HG02642 (cell line): Measurements from ENCODE around the gene CUL3.
"Not testable (repeated sequence)": the region's sequence is repeated elsewhere in the genome, so short reads cannot be mapped to it uniquely, and the experiment has no call there.

Source experiments
- ATAC-seq: cut with Tn5 transposase; IDR thresholded peaks from one replicate; pipeline ENCODE4 v1.9.1; 2021; ENCODE audit warnings: mild to moderate bottlenecking; ENCODE audit not compliant: unreplicated experiment, poor library complexity

Gene CUL3

DNA sequence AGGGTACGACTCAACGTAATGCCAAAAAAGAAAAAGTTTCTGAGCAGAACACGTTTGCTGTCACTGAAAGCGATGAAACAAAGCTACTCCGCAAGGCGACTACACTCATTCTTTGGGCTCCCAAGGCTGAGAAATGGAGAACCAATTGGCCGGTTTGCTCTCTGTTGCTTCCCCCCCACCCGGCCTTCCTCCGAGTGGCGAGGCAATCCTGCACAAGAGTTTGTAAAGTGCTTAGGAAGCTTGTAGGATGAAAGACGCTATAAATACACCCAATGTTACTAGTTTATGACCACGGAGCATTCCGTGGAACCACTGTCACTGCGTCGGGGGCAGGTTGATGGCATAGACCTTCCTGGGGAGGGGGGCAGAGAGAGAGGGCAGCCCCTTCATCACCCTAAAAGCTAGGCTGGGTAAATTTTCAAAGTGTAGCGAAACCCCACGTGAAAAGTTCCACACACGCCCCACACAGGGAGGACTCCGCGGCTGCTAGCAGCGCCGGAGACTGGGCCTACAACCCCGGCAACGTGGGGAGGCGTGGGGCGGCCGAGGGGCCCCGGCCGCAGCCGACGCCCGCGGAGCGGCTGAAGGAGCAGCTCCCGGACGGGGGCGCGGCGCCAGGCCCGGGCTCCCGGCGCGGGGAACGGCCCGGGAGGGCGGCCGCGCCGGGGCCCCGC lies 915 bp downstream of the CUL3 start:
- no peak for ATAC-seq

GRCh38 chr2:224583033-224583432 lies 2.1 kb downstream of the CUL3 start:
- not testable (repeated sequence) for ATAC-seq

DNA sequence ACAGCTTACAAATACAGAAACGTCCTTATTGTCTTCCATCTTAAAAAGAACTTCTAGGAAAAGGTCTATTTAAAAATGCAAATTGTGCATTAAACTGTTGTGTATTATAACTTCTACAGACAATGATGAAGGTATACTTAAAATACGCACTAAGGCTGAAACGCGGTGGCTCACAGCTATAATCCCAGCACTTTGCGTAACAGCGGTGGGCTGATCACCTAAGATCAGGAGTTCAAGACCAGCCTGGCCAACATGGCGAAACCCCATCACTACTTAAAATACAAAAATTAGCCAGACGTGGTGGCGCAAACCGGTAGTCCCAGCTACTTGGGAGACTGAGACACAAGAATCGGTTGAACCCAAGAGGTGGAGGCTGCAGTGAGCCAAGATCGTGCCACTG lies 4.9 kb downstream of the CUL3 start:
- ATAC-seq: no peak

DNA sequence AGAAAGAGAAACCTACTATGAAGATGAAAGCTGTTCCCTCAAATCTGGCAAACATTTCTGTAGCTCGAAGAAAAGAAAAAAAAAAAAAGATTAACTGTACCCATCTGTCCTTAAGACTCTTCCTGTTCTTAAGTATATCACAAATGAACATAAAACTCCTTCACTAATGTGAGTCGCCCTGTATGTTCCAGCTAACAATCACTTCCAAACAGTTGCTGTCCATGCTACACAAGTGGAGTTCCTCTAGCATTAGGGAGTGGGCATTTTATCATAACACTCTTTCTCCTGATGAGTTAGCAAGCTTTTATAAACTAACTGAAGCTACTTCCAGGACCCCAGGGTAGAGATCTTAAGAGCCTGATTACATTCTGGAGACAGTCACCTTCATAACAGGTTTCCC lies 5.8 kb downstream of the CUL3 start:
- no peak for ATAC-seq

DNA sequence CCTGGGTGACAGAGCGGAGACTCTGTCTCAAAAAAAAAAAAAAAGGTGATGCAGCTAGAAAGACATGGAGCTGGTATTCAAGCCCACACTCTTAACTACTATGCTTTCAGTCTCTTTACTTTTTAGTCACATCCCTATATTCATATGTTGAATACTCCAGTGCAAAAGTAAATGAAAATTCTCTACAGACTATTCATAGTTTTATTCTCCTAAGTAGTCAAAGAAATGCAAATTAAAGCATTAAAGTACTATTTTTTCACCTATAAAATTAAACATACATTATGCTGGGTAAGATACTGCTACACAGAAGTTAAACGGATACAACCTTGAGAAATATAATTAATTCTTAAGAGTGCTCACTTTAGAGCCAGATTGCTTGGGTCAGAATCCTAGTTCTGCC lies 7.6 kb downstream of the CUL3 start:
- ATAC-seq: no peak

- peak; percentile 80 for ATAC-seq
These were observed 9.0 kb downstream of the CUL3 start for GRCh38 chr2:224576088-224576715.

DNA sequence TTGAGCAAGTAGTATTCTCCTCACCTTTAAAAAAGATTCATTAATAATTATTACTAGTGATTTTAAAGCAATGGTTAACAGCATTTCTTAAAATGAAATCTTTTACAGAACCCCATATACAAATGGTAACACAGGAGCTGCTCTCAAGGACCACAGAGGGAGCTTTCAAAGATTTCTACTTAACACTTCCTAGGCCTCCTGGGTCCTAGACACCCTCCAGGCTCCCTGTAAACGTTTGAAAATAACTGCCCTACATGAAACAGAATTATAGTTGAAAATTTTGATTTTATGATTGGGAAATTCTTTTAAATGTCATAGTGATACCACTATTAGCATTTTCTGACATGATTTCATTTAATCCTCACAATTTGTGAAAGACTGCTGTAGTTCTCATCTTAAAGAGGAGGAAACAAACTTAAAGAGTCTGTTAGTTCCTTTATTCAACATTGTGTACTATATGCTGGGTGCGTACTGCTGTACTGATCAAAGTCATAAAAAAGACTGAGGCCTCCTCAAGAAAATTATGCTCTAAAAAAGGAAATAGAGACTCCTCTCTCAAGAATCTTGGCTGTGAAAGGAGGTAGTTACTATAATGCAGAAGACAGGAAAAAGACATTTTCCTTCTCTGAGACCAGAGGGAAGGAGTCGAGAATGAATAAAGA lies 10.6 kb downstream of the CUL3 start:
- no peak for ATAC-seq

GRCh38 chr2:224573724-224574123 lies 11.4 kb downstream of the CUL3 start:
- no peak for ATAC-seq

DNA sequence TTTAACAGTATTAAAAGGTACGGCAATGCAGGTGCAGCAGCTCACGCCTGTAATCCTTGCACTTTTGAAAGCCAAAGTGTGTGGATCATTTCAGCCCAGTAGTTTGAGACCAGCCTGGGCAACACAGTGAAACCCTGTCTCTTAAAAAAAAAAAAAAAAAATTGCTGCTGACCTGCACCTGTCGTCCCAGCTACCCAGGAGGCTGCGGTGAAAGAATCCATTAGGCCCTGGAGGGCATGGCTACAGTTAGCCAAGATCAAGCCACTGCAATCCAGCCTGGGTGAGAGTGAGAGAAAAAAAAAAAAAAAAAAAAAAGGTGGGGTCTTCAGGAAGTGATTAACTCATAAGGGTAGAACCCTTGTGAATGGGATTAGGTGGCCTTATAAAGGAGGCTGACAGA lies 12.8 kb downstream of the CUL3 start:
- ATAC-seq: no peak

GRCh38 chr2:224570328-224570993 lies 14.7 kb downstream of the CUL3 start:
- ATAC-seq: no peak

DNA sequence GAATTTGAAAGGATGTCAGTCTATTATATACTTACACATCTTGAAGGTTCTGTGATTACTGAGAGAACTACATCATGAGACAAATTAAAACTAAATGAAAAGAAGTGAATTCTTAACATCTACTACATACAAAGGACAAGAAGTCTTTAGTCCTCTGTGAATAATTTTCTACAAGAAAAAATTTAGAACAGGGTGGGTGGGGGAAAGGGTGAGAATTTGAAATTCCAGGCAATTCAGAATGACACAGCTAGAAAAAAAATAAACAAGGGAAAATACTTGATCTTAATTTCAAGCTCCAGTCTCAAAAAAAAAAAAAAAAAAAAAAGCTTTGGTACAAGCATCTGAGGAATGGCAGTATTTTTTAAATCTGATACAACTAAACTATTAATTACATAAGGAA lies 15.5 kb downstream of the CUL3 start:
- no peak for ATAC-seq

- no peak for ATAC-seq
These were observed 19.6 kb downstream of the CUL3 start for GRCh38 chr2:224565452-224566035.

- no peak for ATAC-seq
These were observed 21.6 kb downstream of the CUL3 start for GRCh38 chr2:224563537-224563936.

- ATAC-seq: no peak
These were observed 22.3 kb downstream of the CUL3 start for GRCh38 chr2:224562831-224563230.

GRCh38 chr2:224561234-224562005 lies 23.7 kb downstream of the CUL3 start:
- ATAC-seq: peak; percentile 71

- no peak for ATAC-seq
These were observed 24.6 kb downstream of the CUL3 start for GRCh38 chr2:224560549-224560948.

GRCh38 chr2:224557610-224558009 lies 27.6 kb downstream of the CUL3 start:
- ATAC-seq: no peak

GRCh38 chr2:224556381-224556780 lies 28.8 kb downstream of the CUL3 start:
- no peak for ATAC-seq

- ATAC-seq: no peak
These were observed 29.3 kb downstream of the CUL3 start for GRCh38 chr2:224555823-224556366.

DNA sequence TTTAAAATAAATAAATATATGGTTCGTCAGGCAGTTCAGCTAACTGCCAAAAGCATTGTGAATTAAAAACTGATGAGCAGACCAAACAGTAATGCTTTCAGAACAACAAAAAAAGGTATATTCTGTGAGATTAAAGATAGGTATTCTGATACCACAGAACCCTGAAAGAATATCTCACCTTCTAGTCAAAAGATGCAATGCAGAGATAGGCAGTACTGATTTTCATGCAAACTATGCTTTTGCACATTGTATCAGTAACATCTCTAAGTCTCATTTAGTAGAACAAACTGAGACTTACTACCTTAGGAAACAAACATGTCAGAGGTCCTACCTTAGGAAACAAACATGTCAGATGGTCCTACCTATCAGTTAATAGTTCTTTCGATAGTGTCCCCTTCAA lies 32.4 kb downstream of the CUL3 start:
- ATAC-seq: no peak
